H9 (cell line): ENCODE data around the gene STARD7. TPM values are rescaled to one million over a fixed set of nuclear protein-coding genes. Genes with fewer than 3 reads are reported as not detected.
A peak's percentile ranks its signal among the peaks of the same experiment; 100 is the strongest.

Source experiments
- DNase-seq: peaks from one replicate; pipeline ENCODE4 v3.0.0-alpha.2; 2017
- H2AFZ ChIP-seq: one replicate; pipeline ENCODE4 v1.6.1; 2013; ENCODE audit warnings: mild to moderate bottlenecking, low read length, control low read depth, moderate library complexity
- H2AK5ac ChIP-seq: 2 replicates; pipeline ENCODE4 v1.6.1; 2013; ENCODE audit warnings: low read length, control low read depth, mixed read lengths; ENCODE audit not compliant: insufficient read length
- H2BK120ac ChIP-seq: one replicate; pipeline ENCODE4 v1.6.1; 2013; ENCODE audit warnings: low read depth, mild to moderate bottlenecking, low read length, control low read depth, inconsistent platforms; ENCODE audit not compliant: poor library complexity, severe bottlenecking
- H2BK12ac ChIP-seq: 2 replicates; pipeline ENCODE4 v1.6.1; 2013; ENCODE audit warnings: low read length, control low read depth, mixed read lengths, low read depth; ENCODE audit not compliant: insufficient read length
- H2BK15ac ChIP-seq: 2 replicates; pipeline ENCODE4 v1.6.1; 2013; ENCODE audit warnings: low read depth, low read length, control low read depth
- H2BK20ac ChIP-seq: one replicate; pipeline ENCODE4 v1.6.1; 2013; ENCODE audit warnings: low read depth, mild to moderate bottlenecking, low read length, control low read depth, inconsistent platforms; ENCODE audit not compliant: poor library complexity, severe bottlenecking
- H2BK5ac ChIP-seq: 2 replicates; pipeline ENCODE4 v1.6.1; 2013; ENCODE audit warnings: low read length, control low read depth, mixed read lengths; ENCODE audit not compliant: insufficient read length
- H3K14ac ChIP-seq: 2 replicates; pipeline ENCODE4 v1.6.1; 2013; ENCODE audit warnings: low read length, control low read depth; ENCODE audit not compliant: insufficient read depth
- H3K18ac ChIP-seq: 2 replicates; pipeline ENCODE4 v1.6.1; 2013; ENCODE audit warnings: low read depth, mild to moderate bottlenecking, mixed read lengths, low read length, control low read depth; ENCODE audit not compliant: insufficient read length
- H3K23ac ChIP-seq: 2 replicates; pipeline ENCODE4 v1.6.1; 2013; ENCODE audit warnings: low read length, control low read depth, mixed read lengths, low read depth; ENCODE audit not compliant: insufficient read length
- H3K23me2 ChIP-seq: 2 replicates; pipeline ENCODE4 v1.6.1; 2013; ENCODE audit warnings: low read depth, mild to moderate bottlenecking, mixed read lengths, low read length, control low read depth; ENCODE audit not compliant: insufficient read length, poor library complexity, severe bottlenecking
- H3K27ac ChIP-seq: 2 replicates; pipeline ENCODE4 v1.5.1; 2013; ENCODE audit warnings: low read length, control low read depth, mixed read lengths, low read depth; ENCODE audit not compliant: insufficient read length
- H3K27me3 ChIP-seq: 2 replicates; pipeline ENCODE4 v1.6.1; 2013; ENCODE audit warnings: low read length, control low read depth, inconsistent platforms; ENCODE audit not compliant: insufficient read depth
- H3K4ac ChIP-seq: 2 replicates; pipeline ENCODE4 v1.6.1; 2013; ENCODE audit warnings: low read depth, mild to moderate bottlenecking, control low read depth, inconsistent platforms, low read length, moderate library complexity
- H3K4me1 ChIP-seq: 2 replicates; pipeline ENCODE4 v1.6.1; 2013; ENCODE audit warnings: low read length, control low read depth, inconsistent platforms; ENCODE audit not compliant: insufficient read depth
- H3K4me2 ChIP-seq: 2 replicates; pipeline ENCODE4 v1.6.1; 2013; ENCODE audit warnings: low read length, control low read depth, mixed read lengths; ENCODE audit not compliant: insufficient read length, insufficient read depth
- H3K56ac ChIP-seq: 2 replicates; pipeline ENCODE4 v1.6.1; 2013; ENCODE audit warnings: low read depth, mild to moderate bottlenecking, mixed read lengths, low read length, control low read depth; ENCODE audit not compliant: insufficient read length
- H3K79me1 ChIP-seq: 2 replicates; pipeline ENCODE4 v1.6.1; 2013; ENCODE audit warnings: low read depth, mild to moderate bottlenecking, moderate library complexity, low read length, control low read depth, inconsistent platforms; ENCODE audit not compliant: insufficient read depth, poor library complexity, severe bottlenecking
- H3K79me2 ChIP-seq: 2 replicates; pipeline ENCODE4 v1.6.1; 2013; ENCODE audit warnings: low read length, control low read depth, inconsistent platforms; ENCODE audit not compliant: insufficient read depth
- H3K9ac ChIP-seq: 2 replicates; pipeline ENCODE4 v1.6.1; 2013; ENCODE audit warnings: low read length, control low read depth, mixed read lengths; ENCODE audit not compliant: insufficient read length; ENCODE audit errors: extremely low read depth
- H3K9me3 ChIP-seq: one replicate; pipeline ENCODE4 v1.6.1; 2013; ENCODE audit warnings: low read depth, low read length, inconsistent platforms; ENCODE audit not compliant: control insufficient read depth
- H3T11ph ChIP-seq: one replicate; pipeline ENCODE4 v1.6.1; 2013; ENCODE audit warnings: mild to moderate bottlenecking, low read length, control low read depth, inconsistent platforms
- H4K20me1 ChIP-seq: one replicate; pipeline ENCODE4 v1.6.1; 2013; ENCODE audit not compliant: control insufficient read depth, insufficient read length, insufficient read depth
- H4K5ac ChIP-seq: 2 replicates; pipeline ENCODE4 v1.6.1; 2013; ENCODE audit warnings: low read depth, mild to moderate bottlenecking, mixed read lengths, low read length, control low read depth; ENCODE audit not compliant: insufficient read length
- H4K8ac ChIP-seq: replicated peaks from 2 replicates; pipeline ENCODE4 v1.6.1; 2013; ENCODE audit warnings: low read length, control low read depth, mixed read lengths, low read depth; ENCODE audit not compliant: insufficient read length
- H4K91ac ChIP-seq: 2 replicates; pipeline ENCODE4 v1.6.1; 2013; ENCODE audit warnings: low read depth, mild to moderate bottlenecking, moderate library complexity, mixed read lengths, low read length, control low read depth; ENCODE audit not compliant: insufficient read length
- H3K27ac Mint-ChIP-seq, 3 experiments: 2 replicates in 2 of 3; 3 replicates in 1 of 3; pipeline ENCODE4 v1.8.0; 2020 to 2021; ENCODE audit warnings: mixed read lengths in 3 of 3, mild to moderate bottlenecking in 1 of 3, moderate library complexity in 1 of 3
- H3K27me3 Mint-ChIP-seq: 2 replicates; pipeline ENCODE4 v1.8.0; 2021; ENCODE audit warnings: low read depth, mild to moderate bottlenecking, moderate library complexity, mixed read lengths
- H3K36me3 Mint-ChIP-seq, 3 experiments: 2 replicates in 2 of 3; 3 replicates in 1 of 3; pipeline ENCODE4 v1.8.0; 2020 to 2021; ENCODE audit warnings: low read depth in 3 of 3, mixed read lengths in 3 of 3; ENCODE audit not compliant: insufficient read depth in 1 of 3
- H3K4me1 Mint-ChIP-seq, 2 experiments: 2 replicates each; pipeline ENCODE4 v1.8.0; 2020; ENCODE audit warnings: mixed read lengths in 2 of 2
- H3K4me3 Mint-ChIP-seq, 2 experiments: 2 replicates in 1 of 2; 3 replicates in 1 of 2; pipeline ENCODE4 v1.8.0; 2020 to 2021; ENCODE audit warnings: mild to moderate bottlenecking in 2 of 2, mixed read lengths in 2 of 2, moderate library complexity in 1 of 2
- H3K9me3 Mint-ChIP-seq, 2 experiments: 2 replicates in 1 of 2; 3 replicates in 1 of 2; pipeline ENCODE4 v1.8.0; 2020; ENCODE audit warnings: mild to moderate bottlenecking in 2 of 2, mixed read lengths in 2 of 2, moderate library complexity in 1 of 2
- CTCF ChIP-seq: fragments of 200-600 bp; sonication (generic); conservative IDR thresholded peaks from 3 replicates; pipeline ENCODE4 v1.8.0; 2021; ENCODE audit warnings: antibody characterized with exemption, mild to moderate bottlenecking
- WGBS: extraction: QIAGEN DNeasy Blood & Tissue Kit; methylation state at CpG from one replicate; pipeline ENCODE4 v1.1.7; 2013; ENCODE audit warnings: missing lambda C conversion rate, low lambda C conversion rate, mixed read lengths; ENCODE audit not compliant: insufficient read length; ENCODE audit errors: extremely low coverage; 5-methylcytosine and 5-hydroxymethylcytosine counted together
- total RNA-seq: library from RNA; stranded (reverse); gene quantifications from 2 replicates; pipeline ENCODE4 v1.2.1, GENCODE V29; 2021

Gene STARD7
- total RNA-seq, 1 experiment from 2014 or later: 212 TPM

DNA sequence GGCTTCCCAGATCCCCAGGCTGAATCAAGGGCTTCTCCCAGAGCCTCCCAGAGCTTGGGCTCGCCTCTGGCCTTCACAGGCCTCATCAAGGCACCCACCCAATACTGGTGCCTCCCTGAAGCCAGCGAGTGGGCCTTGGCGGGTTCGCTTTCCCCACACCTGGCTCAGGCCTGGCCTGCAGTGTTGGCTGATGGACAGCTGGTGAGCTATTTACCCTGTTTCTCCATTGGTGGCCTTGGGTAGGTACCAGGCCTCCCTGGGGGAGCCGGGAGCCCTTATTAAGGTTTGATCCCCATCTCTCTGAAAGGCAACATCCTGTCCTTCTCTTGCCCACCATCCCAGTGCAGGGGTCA, 45.2 kb downstream of the STARD7 start:
- H3K9me3 ChIP-seq: no peaks in the 10 kb centered on the region
- H3K27ac ChIP-seq: no peak overlapping the region
- no peak overlapping the region for H3K4ac ChIP-seq
- no peak overlapping the region for H2BK120ac ChIP-seq
- H2AK5ac ChIP-seq: no peak overlapping the region
- no peak overlapping the region for H3K18ac ChIP-seq
- peaks cover 2% of the 10 kb centered on the region; the same call in 1 of the 2 replicates for H3K4me1 ChIP-seq
- no peaks in the 10 kb centered on the region for H4K20me1 ChIP-seq
- H3K4me3 Mint-ChIP-seq: no peak overlapping the region
- H3K56ac ChIP-seq: no peak overlapping the region
- H3K23me2 ChIP-seq: no peaks in the 10 kb centered on the region
- H2BK20ac ChIP-seq: no peak overlapping the region
- H2BK12ac ChIP-seq: no peak overlapping the region
- TF ChIP-seq CTCF: no peak
- no peak overlapping the region for H4K5ac ChIP-seq
- no peak overlapping the region for H3K14ac ChIP-seq
- no peaks in the 10 kb centered on the region for H3K79me1 ChIP-seq
- no peaks in the 10 kb centered on the region for H3K79me2 ChIP-seq
- H4K91ac ChIP-seq: no peak overlapping the region
- no peaks in the 10 kb centered on the region for H3K36me3 Mint-ChIP-seq
- H3T11ph ChIP-seq: no peak overlapping the region
- DNase-seq: no peak
- no peak overlapping the region for H2BK15ac ChIP-seq
- H2AFZ ChIP-seq: no peak overlapping the region
- H3K23ac ChIP-seq: no peak overlapping the region
- H3K4me2 ChIP-seq: no peak overlapping the region
- peak overlapping the region in 1 of 3 experiments; percentile 52; a peak in 1 of 7 replicates for H3K27ac Mint-ChIP-seq
- H2BK5ac ChIP-seq: no peak overlapping the region
- no peaks in the 10 kb centered on the region for H3K9me3 Mint-ChIP-seq
- H3K9ac ChIP-seq: no peak overlapping the region
- no CpG with 5 or more reads among the region's 5 CpGs for WGBS
- peaks cover 10% of the 10 kb centered on the region for H3K27me3 Mint-ChIP-seq
- H3K4me1 Mint-ChIP-seq: peaks cover 23% of the 10 kb centered on the region in 2 experiments; a peak in 3 of 4 replicates
- H4K8ac ChIP-seq: no peak overlapping the region
- no peaks in the 10 kb centered on the region for H3K27me3 ChIP-seq
